GM12878 (cell line): ENCODE measurements around the gene MACROD2. TPM values are rescaled to one million over a fixed set of nuclear protein-coding genes. Genes with fewer than 3 reads are reported as not detected.

ENCODE experiments used
- ATAC-seq: fragments of 200-7000 bp; cut with Tn5 transposase; 3 replicates; pipeline ENCODE4 v1.9.1; 2020; ENCODE audit warnings: mild to moderate bottlenecking, moderate library complexity
- BruUV-seq: library from RNA; stranded (reverse); fragments of 400-500 nt; replicated peaks from 2 replicates; lab custom pipeline; 2021; lab: Mats Ljungman, UMichigan
- CTCF ChIA-PET: fragments of 300-600 bp; sonication (Branson Sonifier 250); formaldehyde crosslinking; extraction: SDS; loops from one replicate; lab custom pipeline; 2021; ENCODE audit warnings: inconsistent platforms; lab: Yijun Ruan, JAX
- POLR2A ChIA-PET: fragments of 350-600 bp; formaldehyde crosslinking; extraction: SDS; loops from one replicate; lab custom pipeline; 2021; ENCODE audit warnings: inconsistent platforms; lab: Charles Lee
- RAD21 ChIA-PET: fragments of 300-600 bp; sonication (Branson Sonifier 250); formaldehyde crosslinking; loops from one replicate; lab custom pipeline; 2023; ENCODE audit warnings: antibody characterized with exemption; ENCODE audit not compliant: unreplicated experiment; lab: Charles Lee
- SMC1A ChIA-PET: fragments of 300-600 bp; sonication (Branson Sonifier 250); formaldehyde crosslinking; loops from one replicate; lab custom pipeline; 2023; ENCODE audit not compliant: unreplicated experiment, uncharacterized antibody; lab: Charles Lee
- DNase-seq: peaks from one replicate; pipeline ENCODE4 v3.0.0-alpha.2; 2011; ENCODE audit warnings: low read depth, low spot score
- FAIRE-seq: peaks from 3 replicates; lab custom pipeline; 2011; peaks lifted over from hg19 to GRCh38; lab: Jason Lieb, UNC
- H2AFZ ChIP-seq: 2 replicates; pipeline ENCODE4 v1.6.0; 2011; ENCODE audit warnings: low read depth, low read length, control low read depth; ENCODE audit not compliant: control insufficient read depth
- H3K27ac ChIP-seq: 2 replicates; pipeline ENCODE4 v1.5.1; 2011; ENCODE audit warnings: control low read depth; ENCODE audit not compliant: control insufficient read depth, insufficient read depth
- H3K27me3 ChIP-seq, 2 experiments: replicated peaks in 1 of 2; 2 replicates each; pipeline versions ENCODE4 v1.6.0 to v1.6.1; 2011; ENCODE audit warnings: low read length in 1 of 2; ENCODE audit not compliant: control insufficient read depth in 2 of 2, insufficient read depth in 2 of 2
- H3K36me3 ChIP-seq, 2 experiments: 2 replicates each; pipeline ENCODE4 v1.5.1; 2011; ENCODE audit warnings: low read length in 1 of 2; ENCODE audit not compliant: control insufficient read depth in 2 of 2, insufficient read depth in 2 of 2
- H3K4me1 ChIP-seq: 2 replicates; pipeline ENCODE4 v1.6.1; 2011; ENCODE audit warnings: mild to moderate bottlenecking, low read length, moderate library complexity, mixed read lengths; ENCODE audit not compliant: control insufficient read depth, insufficient read depth
- H3K4me2 ChIP-seq: 2 replicates; pipeline ENCODE4 v1.6.0; 2011; ENCODE audit warnings: control low read depth; ENCODE audit not compliant: control insufficient read depth, insufficient read depth
- H3K4me3 ChIP-seq: fragments of 200-600 bp; sonication (generic); 2 replicates; pipeline ENCODE4 v1.5.1; 2016
- H3K79me2 ChIP-seq: 2 replicates; pipeline ENCODE4 v1.6.0; 2011; ENCODE audit warnings: low read length; ENCODE audit not compliant: control insufficient read depth, insufficient read depth
- H3K9ac ChIP-seq: 2 replicates; pipeline ENCODE4 v1.8.0; 2011; ENCODE audit warnings: low read length, control low read depth, mixed read lengths; ENCODE audit not compliant: control insufficient read depth, insufficient read depth
- H3K9me3 ChIP-seq: replicated peaks from 3 replicates; pipeline ENCODE4 v1.5.1; 2011; ENCODE audit warnings: mild to moderate bottlenecking, low read length; ENCODE audit not compliant: control insufficient read depth, insufficient read depth
- H4K20me1 ChIP-seq: 2 replicates; pipeline ENCODE4 v1.6.0; 2011; ENCODE audit not compliant: control insufficient read depth, insufficient read depth
- BCL11A ChIP-seq: IDR thresholded peaks from 2 replicates; pipeline ENCODE4 v1.6.1; 2011; ENCODE audit warnings: low read depth, low read length
- CHD1 ChIP-seq: IDR thresholded peaks from 2 replicates; pipeline ENCODE4 v1.6.1; 2012; ENCODE audit warnings: low read depth, low read length, improper control_type of control experiment
- ELK1 ChIP-seq: IDR thresholded peaks from 2 replicates; pipeline ENCODE4 v1.6.1; 2012; ENCODE audit warnings: low read depth, low read length, improper control_type of control experiment
- PML ChIP-seq: IDR thresholded peaks from 2 replicates; pipeline ENCODE4 v1.6.1; 2012; ENCODE audit warnings: low read length, inconsistent platforms
- POLR2A ChIP-seq: IDR thresholded peaks from 2 replicates; pipeline ENCODE4 v1.6.1; 2011; ENCODE audit warnings: low read depth, mild to moderate bottlenecking, low read length
- SIN3A ChIP-seq: IDR thresholded peaks from 2 replicates; pipeline ENCODE4 v1.6.1; 2012; ENCODE audit warnings: low read depth, low read length, improper control_type of control experiment
- SMC3 ChIP-seq: IDR thresholded peaks from 2 replicates; pipeline ENCODE4 v1.6.1; 2011; ENCODE audit warnings: low read length, improper control_type of control experiment, borderline replicate concordance
- SREBF1 ChIP-seq: IDR thresholded peaks from 2 replicates; pipeline ENCODE4 v1.6.1; 2012; ENCODE audit warnings: mild to moderate bottlenecking, low read length
- SRF ChIP-seq, 2 experiments: IDR thresholded peaks; 2 replicates each; pipeline ENCODE4 v1.6.1; 2011; ENCODE audit warnings: low read depth in 2 of 2, low read length in 2 of 2, mild to moderate bottlenecking in 1 of 2, moderate library complexity in 1 of 2
- TAF1 ChIP-seq: IDR thresholded peaks from 2 replicates; pipeline ENCODE4 v1.6.1; 2011; ENCODE audit warnings: mild to moderate bottlenecking, low read depth, low read length, borderline replicate concordance
- ZNF274 ChIP-seq: IDR thresholded peaks from one replicate; pipeline ENCODE4 v1.8.0; 2011; ENCODE audit not compliant: insufficient read length, insufficient read depth
- in situ Hi-C: fragments of 300-500 bp; cut with MboI; formaldehyde crosslinking; loops from 9 replicates; pipeline ENCODE4 v1.14.3; 2018; ENCODE audit warnings: mixed read lengths
- intact Hi-C: fragments of 100-400 bp; cut with micrococcal nuclease; formaldehyde crosslinking; loops from one replicate; pipeline ENCODE4 v1.14.2; 2022; ENCODE audit not compliant: unreplicated experiment
- polyA plus RNA-seq, 11 experiments: library from polyadenylated mRNA; depleted of rRNA in 4 of 11; unstranded in 6 of 11; stranded (reverse) in 5 of 11; fragments of >200 nt; fragmentation: Nextera tagmentation in 4 of 11; fragmentation: Illumina TruSeq in 1 of 11; extraction: Ambion mirVana in 4 of 11; extraction: Trizol in 1 of 11; gene quantifications; 1 replicate in 1 of 11; 2 replicates in 10 of 11; pipeline versions ENCODE4 v1.2.1 to v1.2.3, GENCODE V29; 2011 to 2016; ENCODE audit warnings: inconsistent platforms in 2 of 11, missing spikeins in 2 of 11, low read depth in 1 of 11
- total RNA-seq, 4 experiments: library from RNA; depleted of rRNA in 3 of 4; stranded (reverse); fragments of >200 nt in 3 of 4; fragmentation: Illumina TruSeq in 1 of 4; extraction: Trizol in 1 of 4; gene quantifications; 2 replicates each; pipeline versions ENCODE4 v1.2.1 to v1.2.3, GENCODE V29; 2013 to 2021

Gene MACROD2
- total and polyA plus RNA-seq, 10 of the 15 experiments (the other 5 are each of a cell fraction or from before 2014, with no cell fraction given): 1.1 to 21.5 (median 2.2) TPM

GRCh38 chr20:14260367-14260766 is 265.1 kb downstream of the MACROD2 start (continued):
- TF ChIP-seq ELK1 (no peak), POLR2A (no peak), SMC3 (no peak), TAF1 (no peak)
- TF ChIP-seq, all 136 proteins: peak for 0

GRCh38 chr20:14264869-14265268 is 269.6 kb downstream of the MACROD2 start:
- no peak overlapping the region for H3K27ac ChIP-seq
- SMC1A ChIA-PET: no interaction called here
- TF ChIP-seq CHD1: no peak
- TF ChIP-seq PML: no peak
- TF ChIP-seq SREBF1: no peak
- TF ChIP-seq SRF (IDR thresholded peaks at IDR 0.05; ENCODE audit: low read depth in 2 of 2, low read length in 2 of 2): no peak
- TF ChIP-seq BCL11A: no peak
- no peak for TF ChIP-seq ZNF274
- no peak for TF ChIP-seq SIN3A
- RAD21 ChIA-PET: no interaction called here
- no peaks in the 10 kb centered on the region for H3K79me2 ChIP-seq
- ATAC-seq: 0 out of 3 replicates have a peak, but pooled peaks have one; percentile 40
- H3K9me3 ChIP-seq: no peaks in the 10 kb centered on the region
- CTCF ChIA-PET: interaction anchor here (1.3 kb wide), 1 partner anchor 122 kb away, joined by 4 read pairs; no protein-coding TSS in a partner anchor
- H3K9ac ChIP-seq: no peak overlapping the region
- no peaks in the 10 kb centered on the region for H3K4me1 ChIP-seq
- H2AFZ ChIP-seq: no peak overlapping the region
- no peaks in the 10 kb centered on the region for H4K20me1 ChIP-seq
- POLR2A ChIA-PET: no interaction called here
- no peaks in the 10 kb centered on the region for H3K36me3 ChIP-seq
- in situ Hi-C loops (no loop called here), intact Hi-C loops (no loop called here)
- BruUV-seq: no TSS peak
- FAIRE-seq: peak; percentile 59
- no peak for DNase-seq
- H3K4me3 ChIP-seq: no peak overlapping the region
- no peak overlapping the region for H3K4me2 ChIP-seq
- H3K27me3 ChIP-seq: no peaks in the 10 kb centered on the region
